GM13977 (cell line): Measurements from ENCODE around the gene ZP2.
"Not testable (repeated sequence)": the region's sequence is repeated elsewhere in the genome, so short reads cannot be mapped to it uniquely, and the experiment has no call there.

Source experiments
- DNase-seq: peaks from one replicate; pipeline ENCODE4 v3.0.0; 2012; ENCODE audit warnings: low spot score
- in situ Hi-C: fragments of 300-500 bp; cut with MboI; formaldehyde crosslinking; loops from one replicate; pipeline ENCODE4 v1.12.0; 2022; ENCODE audit warnings: low sequenced_read_pairs, low pct_unique_long_range_greater_than_20kb, mixed read lengths, inconsistent platforms; ENCODE audit not compliant: unreplicated experiment
- TF ChIP-seq, protein P1 (sequence below): IDR thresholded peaks from 2 replicates; pipeline ENCODE4 v1.5.1; 2012; ENCODE audit warnings: mild to moderate bottlenecking, control low read depth; ENCODE audit not compliant: insufficient read depth; ENCODE audit errors: extremely low read depth, missing control alignments

Gene ZP2

DNA sequence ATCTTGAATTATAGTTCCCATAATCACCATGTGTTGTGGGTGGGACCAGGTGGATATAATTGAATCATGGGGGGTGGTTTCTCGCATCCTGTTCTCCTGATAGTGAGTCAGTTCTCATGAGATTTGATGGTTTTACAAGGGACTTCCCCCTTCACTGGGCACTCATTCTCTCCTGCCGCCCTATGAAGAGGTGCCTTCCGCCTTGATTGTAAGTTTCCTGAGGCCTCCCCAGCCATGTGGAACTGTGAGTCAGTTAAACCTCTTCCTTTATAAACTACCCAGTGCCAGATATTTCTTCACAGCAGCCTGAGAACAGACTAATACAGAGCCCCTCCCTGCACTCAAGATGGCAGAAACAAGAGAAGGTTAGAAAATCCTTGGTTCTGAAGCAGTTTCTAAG is 26.5 kb downstream of the ZP2 start:
- TF ChIP-seq, protein P1, sequence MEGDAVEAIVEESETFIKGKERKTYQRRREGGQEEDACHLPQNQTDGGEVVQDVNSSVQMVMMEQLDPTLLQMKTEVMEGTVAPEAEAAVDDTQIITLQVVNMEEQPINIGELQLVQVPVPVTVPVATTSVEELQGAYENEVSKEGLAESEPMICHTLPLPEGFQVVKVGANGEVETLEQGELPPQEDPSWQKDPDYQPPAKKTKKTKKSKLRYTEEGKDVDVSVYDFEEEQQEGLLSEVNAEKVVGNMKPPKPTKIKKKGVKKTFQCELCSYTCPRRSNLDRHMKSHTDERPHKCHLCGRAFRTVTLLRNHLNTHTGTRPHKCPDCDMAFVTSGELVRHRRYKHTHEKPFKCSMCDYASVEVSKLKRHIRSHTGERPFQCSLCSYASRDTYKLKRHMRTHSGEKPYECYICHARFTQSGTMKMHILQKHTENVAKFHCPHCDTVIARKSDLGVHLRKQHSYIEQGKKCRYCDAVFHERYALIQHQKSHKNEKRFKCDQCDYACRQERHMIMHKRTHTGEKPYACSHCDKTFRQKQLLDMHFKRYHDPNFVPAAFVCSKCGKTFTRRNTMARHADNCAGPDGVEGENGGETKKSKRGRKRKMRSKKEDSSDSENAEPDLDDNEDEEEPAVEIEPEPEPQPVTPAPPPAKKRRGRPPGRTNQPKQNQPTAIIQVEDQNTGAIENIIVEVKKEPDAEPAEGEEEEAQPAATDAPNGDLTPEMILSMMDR = no peak
- in situ Hi-C loops = loop anchor here (10.0 kb wide), 2 partner anchors 90 to 1140 kb away; partner anchors contain the start of gene CRYM
- no peak for DNase-seq

DNA sequence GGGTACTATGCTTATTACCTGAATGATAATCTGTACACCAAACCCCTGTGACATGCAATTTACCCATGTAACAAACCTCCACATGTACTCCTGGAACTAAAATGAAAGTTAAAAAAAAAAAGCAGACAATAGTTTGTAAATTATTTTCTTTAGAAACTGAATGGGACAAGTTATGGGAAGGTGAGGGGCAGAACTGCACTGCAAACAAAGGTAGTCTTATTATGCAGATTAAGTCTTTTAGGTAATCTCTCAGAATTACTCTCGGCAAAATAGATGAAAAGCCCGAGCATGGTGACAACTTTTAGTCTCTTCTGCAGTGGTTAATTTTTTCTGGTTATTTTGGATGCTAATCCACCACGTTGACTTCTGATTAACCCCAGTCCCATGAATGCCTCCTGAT is 27.4 kb downstream of the ZP2 start:
- TF ChIP-seq, protein P1 = no peak
- in situ Hi-C loops = loop anchor here (10.0 kb wide), 2 partner anchors 91 to 1141 kb away; partner anchors contain the start of gene CRYM
- no peak for DNase-seq

DNA sequence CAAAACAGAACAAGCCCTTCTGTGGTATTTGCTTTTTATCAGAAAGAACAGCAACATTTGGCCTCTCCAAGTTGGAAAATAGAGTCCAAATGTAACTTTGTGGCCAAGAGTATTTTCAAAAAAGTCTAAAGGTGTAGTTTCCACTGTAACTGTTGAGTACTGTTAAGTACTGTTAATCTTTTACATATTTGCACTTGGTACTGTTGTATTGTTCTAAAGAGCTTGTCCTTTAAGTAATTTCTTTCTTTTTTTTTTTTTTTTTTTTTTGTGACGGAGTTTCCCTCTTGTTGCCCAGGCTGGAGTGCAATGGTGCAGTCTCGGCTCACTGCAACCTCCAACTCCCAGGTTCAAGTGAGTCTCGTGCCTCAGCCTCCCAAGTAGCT is 31.4 kb downstream of the ZP2 start:
- in situ Hi-C loops = loop anchor here (10.0 kb wide), 2 partner anchors 95 to 1145 kb away; partner anchors contain the start of gene CRYM
- TF ChIP-seq, protein P1 = no peak
- DNase-seq = no peak

DNA sequence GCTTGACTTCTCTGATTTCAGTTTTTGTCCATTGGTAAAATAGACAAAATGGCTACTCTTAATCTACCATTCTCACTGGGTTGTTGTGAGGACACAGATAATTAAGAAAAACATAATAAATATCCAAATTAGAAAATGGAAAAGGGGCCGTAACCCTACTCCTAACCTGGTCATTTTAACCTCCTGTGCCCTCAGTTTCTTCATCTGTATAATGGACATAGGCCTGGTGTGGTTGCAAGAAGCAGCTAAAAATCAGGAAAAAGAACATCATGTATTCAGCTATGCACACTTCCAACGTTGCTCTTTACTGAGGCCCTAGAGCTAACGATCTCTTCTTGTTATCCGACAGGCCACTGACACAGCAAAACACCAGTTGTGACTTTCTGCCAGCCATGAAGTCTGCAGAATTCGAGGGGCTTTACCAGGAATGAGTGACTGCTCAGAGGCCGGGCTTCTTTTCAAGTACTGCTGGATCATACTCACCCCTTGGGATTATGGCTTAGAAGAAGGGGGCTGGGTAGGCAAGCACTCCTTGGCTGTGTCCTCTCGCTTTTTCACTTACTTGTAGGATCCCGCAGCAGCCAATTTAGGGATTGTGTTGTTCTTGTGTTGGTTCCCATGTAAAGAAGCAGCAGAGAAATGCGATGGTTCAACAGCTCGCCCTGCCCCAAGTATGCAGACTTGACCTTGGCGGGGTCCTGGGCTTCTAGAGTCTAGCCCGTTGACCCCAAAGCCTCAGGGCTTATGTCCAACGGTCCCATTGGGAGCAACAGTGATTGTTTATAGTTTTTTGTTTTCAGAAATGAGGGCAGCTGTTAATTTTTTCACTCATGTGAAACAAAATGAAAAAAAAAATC is 32.0 kb downstream of the ZP2 start:
- in situ Hi-C loops = no loop called here
- no peak for DNase-seq
- TF ChIP-seq, protein P1 = no peak

DNA sequence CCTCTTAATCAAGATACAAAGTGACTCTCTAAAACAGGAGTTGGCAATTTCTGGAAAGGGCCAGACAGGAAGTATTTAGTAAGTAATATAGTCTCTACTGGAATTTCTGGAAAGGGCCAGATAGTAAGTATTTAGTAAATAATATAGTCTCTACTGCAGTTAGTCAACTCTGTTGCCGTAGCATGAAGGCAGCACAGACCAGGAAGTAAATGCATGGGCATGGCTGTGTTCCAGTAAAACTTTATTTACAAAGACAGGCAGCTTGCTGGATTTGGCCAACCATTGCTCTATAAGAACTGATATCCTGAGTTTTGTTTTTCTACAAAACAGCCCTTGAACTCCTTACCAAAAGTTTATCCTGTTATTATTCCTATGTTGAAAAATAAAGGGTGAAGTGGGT is 36.0 kb downstream of the ZP2 start:
- no peak for DNase-seq
- in situ Hi-C loops = no loop called here
- TF ChIP-seq, protein P1 = no peak

DNA sequence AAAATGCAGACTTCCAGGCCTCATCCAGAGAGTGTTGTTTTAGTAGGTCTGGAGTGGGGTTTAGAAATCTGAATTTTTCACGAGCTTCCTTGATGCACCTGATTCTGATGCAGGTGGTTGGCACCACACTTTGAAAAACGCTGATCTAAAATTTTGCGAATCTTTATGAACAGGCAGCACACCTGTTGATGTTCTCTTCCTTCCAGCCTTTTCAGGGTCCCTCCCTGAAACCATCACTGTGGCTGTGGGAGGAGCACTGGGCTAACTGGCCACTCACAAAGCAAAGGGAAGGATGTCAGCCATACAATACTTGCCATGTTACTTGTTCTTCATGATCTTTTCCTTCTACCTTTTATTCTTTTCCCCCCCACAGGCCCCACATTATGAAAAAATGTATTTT is 38.7 kb downstream of the ZP2 start:
- in situ Hi-C loops = no loop called here
- TF ChIP-seq, protein P1 = no peak
- DNase-seq = no peak

DNA sequence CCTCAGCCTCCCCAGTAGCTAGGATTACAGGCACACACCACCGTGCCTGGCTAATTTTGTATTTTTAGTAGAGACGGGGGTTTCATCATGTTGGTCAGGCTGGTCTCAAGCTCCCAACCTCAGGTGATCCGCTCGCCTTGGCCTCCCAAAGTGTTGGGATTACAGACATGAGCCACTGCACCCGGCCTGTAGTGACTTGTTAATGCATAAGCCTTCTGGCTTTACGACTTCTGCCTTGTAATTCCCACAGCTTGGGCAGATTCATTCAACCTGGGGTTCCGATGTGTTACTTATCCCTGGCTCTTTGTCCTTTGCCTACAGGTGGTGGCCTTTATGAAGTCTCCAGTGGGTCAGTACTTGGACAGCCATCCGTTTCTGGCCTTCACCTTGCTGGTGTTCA is 41.3 kb downstream of the ZP2 start:
- in situ Hi-C loops, DNase-seq: not testable (repeated sequence)
